Endodermal cell (in vitro differentiated cells): Measurements from ENCODE around the gene CLEC11A. TPM values are rescaled to one million over a fixed set of nuclear protein-coding genes. Genes with fewer than 3 reads are reported as not detected.

Experiments
- DNase-seq: peaks from one replicate; pipeline ENCODE4 v3.0.0-alpha.2; 2017
- H3K27ac ChIP-seq: 2 replicates; pipeline ENCODE4 v1.5.1; 2013; ENCODE audit warnings: mild to moderate bottlenecking, low read depth, low read length, moderate library complexity
- H3K27me3 ChIP-seq: 2 replicates; pipeline ENCODE4 v1.6.1; 2013; ENCODE audit warnings: mild to moderate bottlenecking, low read length, moderate library complexity; ENCODE audit not compliant: insufficient read depth, control insufficient read depth, poor library complexity, severe bottlenecking
- H3K36me3 ChIP-seq: 2 replicates; pipeline ENCODE4 v1.7.0; 2013; ENCODE audit warnings: mild to moderate bottlenecking, low read length, moderate library complexity; ENCODE audit not compliant: control insufficient read depth, insufficient read depth
- H3K4me1 ChIP-seq: one replicate; pipeline ENCODE4 v1.7.0; 2013; ENCODE audit warnings: low read length; ENCODE audit not compliant: control insufficient read depth, insufficient read depth
- H3K4me3 ChIP-seq: 2 replicates; pipeline ENCODE4 v1.5.1; 2013; ENCODE audit warnings: mild to moderate bottlenecking, low read length, moderate library complexity
- H3K9ac ChIP-seq: 2 replicates; pipeline ENCODE4 v1.6.1; 2013; ENCODE audit warnings: mild to moderate bottlenecking, low read length, moderate library complexity; ENCODE audit not compliant: poor library complexity, severe bottlenecking; ENCODE audit errors: extremely low read depth
- H3K9me3 ChIP-seq: 2 replicates; pipeline ENCODE4 v1.6.1; 2013; ENCODE audit warnings: mild to moderate bottlenecking, low read length, moderate library complexity; ENCODE audit not compliant: control insufficient read depth
- H3K27ac Mint-ChIP-seq: 2 replicates; pipeline ENCODE4 v1.8.0; 2020; ENCODE audit warnings: mixed read lengths
- H3K27me3 Mint-ChIP-seq: 2 replicates; pipeline ENCODE4 v1.8.0; 2021; ENCODE audit warnings: mild to moderate bottlenecking, mixed read lengths; ENCODE audit not compliant: insufficient read depth
- H3K36me3 Mint-ChIP-seq: 2 replicates; pipeline ENCODE4 v1.8.0; 2020; ENCODE audit warnings: low read depth, mixed read lengths
- H3K4me1 Mint-ChIP-seq: 2 replicates; pipeline ENCODE4 v1.8.0; 2020; ENCODE audit warnings: mixed read lengths
- H3K4me3 Mint-ChIP-seq: 2 replicates; pipeline ENCODE4 v1.8.0; 2020; ENCODE audit warnings: mild to moderate bottlenecking, moderate library complexity, mixed read lengths
- H3K9me3 Mint-ChIP-seq: 2 replicates; pipeline ENCODE4 v1.8.0; 2020; ENCODE audit warnings: mild to moderate bottlenecking, mixed read lengths
- CTCF ChIP-seq: fragments of 200-600 bp; sonication (generic); conservative IDR thresholded peaks from 2 replicates; pipeline ENCODE4 v1.5.0; 2021; ENCODE audit warnings: antibody characterized with exemption, mild to moderate bottlenecking
- WGBS, 2 experiments: methylation state at CpG; one replicate each; pipeline versions ENCODE4 v1.1.5 to v1.1.7; 2013; ENCODE audit warnings: missing lambda C conversion rate in 2 of 2, mixed read lengths in 1 of 2; ENCODE audit not compliant: insufficient coverage in 1 of 2, insufficient read length in 1 of 2; 5-methylcytosine and 5-hydroxymethylcytosine counted together
- total RNA-seq, 2 donors: library from RNA; stranded (reverse); fragmentation: NEBNext Ultra II Directional in 1 of 2; extraction: Animal tissue kit (Norgen Biotek cat#: 25700) in 1 of 2; gene quantifications; 2 replicates in 1 of 2; 3 replicates in 1 of 2; pipeline ENCODE4 v1.2.1, GENCODE V29; 2021

Gene CLEC11A
- total RNA-seq, 2 donors from 2014 or later = 4.0 to 6.2 TPM

GRCh38 chr19:50725911-50726230, 2.7 kb downstream of the CLEC11A start:
- Histone ChIP-seq H3K9me3 (no peaks in the 10 kb centered on the region), H3K9ac (no peak overlapping the region), H3K4me1 (no peaks in the 10 kb centered on the region), H3K27ac (no peak overlapping the region), H3K36me3 (no peaks in the 10 kb centered on the region), H3K27me3 (peaks cover 10% of the 10 kb centered on the region), H3K4me3 (peak overlapping the region; percentile 70)
- TF ChIP-seq CTCF = no peak
- Mint-ChIP-seq H3K4me1 (peaks cover 8% of the 10 kb centered on the region), H3K36me3 (no peaks in the 10 kb centered on the region), H3K27me3 (peaks cover 50% of the 10 kb centered on the region), H3K27ac (no peak overlapping the region), H3K4me3 (peak overlapping the region; percentile 78), H3K9me3 (peaks cover 1% of the 10 kb centered on the region)
- WGBS, 2 experiments = 86 to 88% methylated on average over 9 of the region's 9 CpGs
- DNase-seq = no peak

GRCh38 chr19:50728084-50728737, 5.0 kb downstream of the CLEC11A start:
- DNase-seq = peak; percentile 99
- H3K27me3 Mint-ChIP-seq = peaks cover 39% of the 10 kb centered on the region
- H3K4me1 Mint-ChIP-seq = peaks cover 5% of the 10 kb centered on the region
- Histone ChIP-seq H3K36me3 (no peaks in the 10 kb centered on the region), H3K27ac (peak overlapping the region; percentile 16), H3K9me3 (peaks cover 7% of the 10 kb centered on the region), H3K27me3 (peaks cover 9% of the 10 kb centered on the region), H3K9ac (no peak overlapping the region), H3K4me1 (no peaks in the 10 kb centered on the region), H3K4me3 (no peak overlapping the region)
- H3K36me3 Mint-ChIP-seq = no peaks in the 10 kb centered on the region
- TF ChIP-seq CTCF = no peak
- peaks cover 1% of the 10 kb centered on the region for H3K9me3 Mint-ChIP-seq
- peak overlapping the region; percentile 93 for H3K27ac Mint-ChIP-seq
- WGBS, 2 experiments = 28 to 51% methylated on average over 19 to 39 of the region's 39 CpGs
- peak overlapping the region; percentile 42 for H3K4me3 Mint-ChIP-seq

DNA sequence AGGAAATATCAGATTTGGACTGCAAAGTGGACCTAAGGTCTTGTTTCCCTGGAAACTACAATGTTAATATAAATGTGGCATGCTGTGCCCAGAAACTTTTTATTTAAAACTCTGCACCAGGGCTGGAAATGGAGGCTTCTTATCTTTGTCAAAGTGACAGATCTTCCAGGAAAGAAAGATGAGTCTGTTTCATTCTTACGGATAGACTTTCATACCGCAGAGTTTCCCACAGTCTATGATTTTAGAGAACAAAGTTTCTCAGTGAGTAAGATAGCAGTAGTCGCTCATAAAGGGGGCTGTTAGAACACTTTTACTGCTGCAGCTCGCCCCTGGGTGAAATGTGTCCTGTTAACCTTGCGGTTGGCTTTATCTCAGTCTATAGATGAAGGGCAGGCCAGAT, 6.7 kb downstream of the CLEC11A start:
- Histone ChIP-seq H3K4me1 (no peaks in the 10 kb centered on the region), H3K9me3 (peaks cover 7% of the 10 kb centered on the region), H3K36me3 (no peaks in the 10 kb centered on the region), H3K9ac (no peak overlapping the region), H3K27me3 (no peaks in the 10 kb centered on the region), H3K4me3 (no peak overlapping the region), H3K27ac (no peak overlapping the region)
- peaks cover 40% of the 10 kb centered on the region for H3K27me3 Mint-ChIP-seq
- TF ChIP-seq CTCF = no peak
- H3K4me3 Mint-ChIP-seq = no peak overlapping the region
- no peaks in the 10 kb centered on the region for H3K36me3 Mint-ChIP-seq
- H3K4me1 Mint-ChIP-seq = peaks cover 1% of the 10 kb centered on the region
- peaks cover 1% of the 10 kb centered on the region for H3K9me3 Mint-ChIP-seq
- WGBS, 2 experiments = 80% methylated on average over 4 to 5 of the region's 5 CpGs
- DNase-seq = no peak
- H3K27ac Mint-ChIP-seq = no peak overlapping the region
